Panc1 (cell line): ENCODE data around the gene MRAP. TPM values are rescaled to one million over a fixed set of nuclear protein-coding genes. Genes with fewer than 3 reads are reported as not detected.

ENCODE experiments used
- ATAC-seq: fragments of 200-7000 bp; cut with Tn5 transposase; 2 replicates; pipeline ENCODE4 v1.9.1; 2020; ENCODE audit warnings: mild to moderate bottlenecking, moderate library complexity
- BruUV-seq: library from RNA; stranded (reverse); fragments of 400-500 nt; replicated peaks from 2 replicates; lab custom pipeline; 2021; lab: Mats Ljungman, UMichigan
- CTCF ChIA-PET: fragments of 300-600 bp; sonication (Branson Sonifier 250); formaldehyde crosslinking; loops from one replicate; lab custom pipeline; 2022; ENCODE audit warnings: antibody characterized with exemption; lab: Charles Lee
- POLR2A ChIA-PET: fragments of 300-600 bp; sonication (Branson Sonifier 250); formaldehyde crosslinking; loops from one replicate; lab custom pipeline; 2022; ENCODE audit warnings: antibody characterized with exemption; lab: Charles Lee
- DNase-seq: peaks from one replicate; pipeline ENCODE4 v3.0.0-alpha.2; 2010; ENCODE audit warnings: low read depth, low spot score
- H3K27ac ChIP-seq: 2 replicates; pipeline ENCODE4 v1.5.1; 2011; ENCODE audit warnings: mild to moderate bottlenecking, low read length, inconsistent platforms
- H3K27me3 ChIP-seq: fragments of 200-500 bp; sonication (Bioruptor generic); 2 replicates; pipeline ENCODE4 v1.6.0; 2014; ENCODE audit warnings: low read length, inconsistent platforms; ENCODE audit not compliant: control insufficient read depth, insufficient read depth
- H3K36me3 ChIP-seq: fragments of 200-500 bp; sonication (Bioruptor generic); 2 replicates; pipeline ENCODE4 v1.5.1; 2014; ENCODE audit warnings: inconsistent platforms, mild to moderate bottlenecking, low read length, moderate library complexity; ENCODE audit not compliant: control insufficient read depth, insufficient read depth
- H3K4me1 ChIP-seq: 2 replicates; pipeline ENCODE4 v1.5.1; 2011; ENCODE audit warnings: inconsistent platforms, mild to moderate bottlenecking, low read length, moderate library complexity; ENCODE audit not compliant: control insufficient read depth, insufficient read depth
- H3K4me3 ChIP-seq, 2 experiments: 2 replicates each; pipeline ENCODE4 v1.5.1; 2011 to 2012; ENCODE audit warnings: low read depth in 2 of 2, low read length in 2 of 2, mild to moderate bottlenecking in 2 of 2, inconsistent platforms in 1 of 2, moderate library complexity in 1 of 2
- H3K9me3 ChIP-seq: fragments of 200-500 bp; sonication (Bioruptor generic); 2 replicates; pipeline ENCODE4 v1.5.1; 2014; ENCODE audit warnings: low read depth, mild to moderate bottlenecking, inconsistent platforms, low read length, moderate library complexity; ENCODE audit not compliant: control insufficient read depth, insufficient read depth
- POLR2AphosphoS5 ChIP-seq: IDR thresholded peaks from 2 replicates; pipeline ENCODE4 v1.6.1; 2012; ENCODE audit warnings: mild to moderate bottlenecking, low read depth, low read length, moderate library complexity
- SIN3A ChIP-seq: IDR thresholded peaks from 2 replicates; pipeline ENCODE4 v1.6.1; 2012; ENCODE audit warnings: low read depth, mild to moderate bottlenecking, low read length, moderate library complexity, borderline replicate concordance; ENCODE audit not compliant: insufficient read depth
- TCF7L2 ChIP-seq: IDR thresholded peaks from 2 replicates; pipeline ENCODE4 v1.6.1; 2011; ENCODE audit warnings: mild to moderate bottlenecking, low read depth, low read length, inconsistent platforms
- in situ Hi-C: cut with HindIII; loops from 2 replicates; pipeline ENCODE4 v1.10.0; 2016; ENCODE audit warnings: low sequenced_read_pairs, low pct_unique_long_range_greater_than_20kb
- intact Hi-C: fragments of 100-400 bp; cut with micrococcal nuclease; formaldehyde crosslinking; loops from one replicate; pipeline ENCODE4 v1.10.0; 2022; ENCODE audit not compliant: unreplicated experiment
- total RNA-seq: library from RNA; stranded (reverse); gene quantifications from one replicate; pipeline ENCODE4 v1.2.1, GENCODE V29; 2021; ENCODE audit not compliant: unreplicated experiment
- TF ChIP-seq, protein P1 (sequence below): fragments of 450-650 bp; IDR thresholded peaks from 2 replicates; pipeline ENCODE4 v1.5.1; 2017; ENCODE audit warnings: mild to moderate bottlenecking
- TF ChIP-seq, protein P2 (sequence below), 2 experiments: IDR thresholded peaks; 2 replicates each; pipeline ENCODE4 v1.6.1; 2011 to 2012; ENCODE audit warnings: low read depth in 2 of 2, control low read depth in 1 of 2, low read length in 1 of 2, mild to moderate bottlenecking in 1 of 2, moderate library complexity in 1 of 2; ENCODE audit not compliant: insufficient read depth in 1 of 2

MRAP gene
- total RNA-seq, 1 experiment from 2014 or later, result not detected

GRCh38 chr21:32329776-32330175 lies 31.1 kb downstream of the MRAP start:
- in situ Hi-C loops (no loop called here), intact Hi-C loops (no loop called here)
- ATAC-seq (no peak), DNase-seq (no peak)
- Histone ChIP-seq H3K4me1 (no peaks in the 10 kb centered on the region), H3K9me3 (no peaks in the 10 kb centered on the region), H3K27ac (no peak overlapping the region), H3K27me3 (no peaks in the 10 kb centered on the region), H3K4me3 (no peak overlapping the region), H3K36me3 (peaks cover 24% of the 10 kb centered on the region)
- TF ChIP-seq, protein P1, sequence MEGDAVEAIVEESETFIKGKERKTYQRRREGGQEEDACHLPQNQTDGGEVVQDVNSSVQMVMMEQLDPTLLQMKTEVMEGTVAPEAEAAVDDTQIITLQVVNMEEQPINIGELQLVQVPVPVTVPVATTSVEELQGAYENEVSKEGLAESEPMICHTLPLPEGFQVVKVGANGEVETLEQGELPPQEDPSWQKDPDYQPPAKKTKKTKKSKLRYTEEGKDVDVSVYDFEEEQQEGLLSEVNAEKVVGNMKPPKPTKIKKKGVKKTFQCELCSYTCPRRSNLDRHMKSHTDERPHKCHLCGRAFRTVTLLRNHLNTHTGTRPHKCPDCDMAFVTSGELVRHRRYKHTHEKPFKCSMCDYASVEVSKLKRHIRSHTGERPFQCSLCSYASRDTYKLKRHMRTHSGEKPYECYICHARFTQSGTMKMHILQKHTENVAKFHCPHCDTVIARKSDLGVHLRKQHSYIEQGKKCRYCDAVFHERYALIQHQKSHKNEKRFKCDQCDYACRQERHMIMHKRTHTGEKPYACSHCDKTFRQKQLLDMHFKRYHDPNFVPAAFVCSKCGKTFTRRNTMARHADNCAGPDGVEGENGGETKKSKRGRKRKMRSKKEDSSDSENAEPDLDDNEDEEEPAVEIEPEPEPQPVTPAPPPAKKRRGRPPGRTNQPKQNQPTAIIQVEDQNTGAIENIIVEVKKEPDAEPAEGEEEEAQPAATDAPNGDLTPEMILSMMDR, result no peak
- no peak for TF ChIP-seq SIN3A
- no peak for TF ChIP-seq POLR2AphosphoS5
- TF ChIP-seq, protein P2, sequence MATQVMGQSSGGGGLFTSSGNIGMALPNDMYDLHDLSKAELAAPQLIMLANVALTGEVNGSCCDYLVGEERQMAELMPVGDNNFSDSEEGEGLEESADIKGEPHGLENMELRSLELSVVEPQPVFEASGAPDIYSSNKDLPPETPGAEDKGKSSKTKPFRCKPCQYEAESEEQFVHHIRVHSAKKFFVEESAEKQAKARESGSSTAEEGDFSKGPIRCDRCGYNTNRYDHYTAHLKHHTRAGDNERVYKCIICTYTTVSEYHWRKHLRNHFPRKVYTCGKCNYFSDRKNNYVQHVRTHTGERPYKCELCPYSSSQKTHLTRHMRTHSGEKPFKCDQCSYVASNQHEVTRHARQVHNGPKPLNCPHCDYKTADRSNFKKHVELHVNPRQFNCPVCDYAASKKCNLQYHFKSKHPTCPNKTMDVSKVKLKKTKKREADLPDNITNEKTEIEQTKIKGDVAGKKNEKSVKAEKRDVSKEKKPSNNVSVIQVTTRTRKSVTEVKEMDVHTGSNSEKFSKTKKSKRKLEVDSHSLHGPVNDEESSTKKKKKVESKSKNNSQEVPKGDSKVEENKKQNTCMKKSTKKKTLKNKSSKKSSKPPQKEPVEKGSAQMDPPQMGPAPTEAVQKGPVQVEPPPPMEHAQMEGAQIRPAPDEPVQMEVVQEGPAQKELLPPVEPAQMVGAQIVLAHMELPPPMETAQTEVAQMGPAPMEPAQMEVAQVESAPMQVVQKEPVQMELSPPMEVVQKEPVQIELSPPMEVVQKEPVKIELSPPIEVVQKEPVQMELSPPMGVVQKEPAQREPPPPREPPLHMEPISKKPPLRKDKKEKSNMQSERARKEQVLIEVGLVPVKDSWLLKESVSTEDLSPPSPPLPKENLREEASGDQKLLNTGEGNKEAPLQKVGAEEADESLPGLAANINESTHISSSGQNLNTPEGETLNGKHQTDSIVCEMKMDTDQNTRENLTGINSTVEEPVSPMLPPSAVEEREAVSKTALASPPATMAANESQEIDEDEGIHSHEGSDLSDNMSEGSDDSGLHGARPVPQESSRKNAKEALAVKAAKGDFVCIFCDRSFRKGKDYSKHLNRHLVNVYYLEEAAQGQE (IDR thresholded peaks at IDR 0.05; ENCODE audit: insufficient read depth in 1 of 2, low read depth in 2 of 2, low read length in 1 of 2), result no peak
- TF ChIP-seq TCF7L2, result no peak
- no TSS peak for BruUV-seq
- ChIA-PET CTCF (no interaction called here), POLR2A (no interaction called here)

DNA sequence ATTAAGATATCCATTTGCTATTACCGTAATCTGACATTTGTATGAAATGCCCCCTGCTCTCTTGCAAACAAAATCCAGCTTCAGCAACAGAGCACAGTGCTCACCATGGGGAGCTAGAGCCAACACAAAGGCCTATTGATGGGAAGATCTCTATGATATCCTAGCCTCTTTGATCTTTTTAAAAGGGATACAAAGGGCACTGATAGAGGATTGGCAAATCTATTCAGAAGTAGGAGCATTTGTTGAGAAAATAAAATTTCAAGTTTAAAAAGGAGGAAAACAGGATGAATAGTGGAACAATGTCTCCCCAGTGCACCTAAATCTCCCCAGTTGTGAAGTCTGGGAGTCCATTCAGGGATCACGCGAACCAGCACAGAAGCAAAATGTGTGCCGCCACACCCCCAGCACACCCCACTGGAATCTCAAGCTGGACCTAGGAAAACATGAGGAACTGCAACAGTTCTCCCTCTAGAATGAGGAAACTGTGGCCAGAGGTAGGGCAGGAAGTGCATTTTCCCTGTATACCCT lies 32.2 kb downstream of the MRAP start:
- H3K27ac ChIP-seq, result no peak overlapping the region

More for the DNA sequence above, 32.2 kb downstream of the MRAP start:
- Histone ChIP-seq H3K36me3 (peaks cover 24% of the 10 kb centered on the region), H3K27me3 (no peaks in the 10 kb centered on the region), H3K4me3 (no peak overlapping the region), H3K9me3 (no peaks in the 10 kb centered on the region), H3K4me1 (no peaks in the 10 kb centered on the region)
- ChIA-PET CTCF (no interaction called here), POLR2A (no interaction called here)
- intact Hi-C loops (no loop called here), in situ Hi-C loops (no loop called here)
- ATAC-seq (no peak), DNase-seq (no peak)
- no TSS peak for BruUV-seq
- no peak for TF ChIP-seq POLR2AphosphoS5
- TF ChIP-seq, protein P1, result no peak
- TF ChIP-seq, protein P2 (IDR thresholded peaks at IDR 0.05; ENCODE audit: insufficient read depth in 1 of 2, low read depth in 2 of 2, low read length in 1 of 2), result no peak
- TF ChIP-seq SIN3A, result no peak
- TF ChIP-seq TCF7L2, result no peak
